HepG2 (cell line): Measurements from ENCODE around the gene CFC1B.
"Not testable (repeated sequence)": the region's sequence is repeated elsewhere in the genome, so short reads cannot be mapped to it uniquely, and the experiment has no call there.

ENCODE experiments used
- FOXA1 ChIP-seq, 2 experiments: fragments of 450-650 bp in 1 of 2; sonication (generic) in 1 of 2; formaldehyde crosslinking in 1 of 2; IDR thresholded peaks; 2 replicates each; pipeline versions ENCODE4 v1.4.0 to v1.6.1; 2016 to 2020; ENCODE audit warnings: missing genetic modification reagents in 1 of 2
- FOXM1 ChIP-seq: sonication (generic); formaldehyde crosslinking; IDR thresholded peaks from 2 replicates; pipeline ENCODE4 v1.5.0; 2020; ENCODE audit warnings: missing genetic modification reagents
- HMGA1 ChIP-seq: sonication (generic); formaldehyde crosslinking; conservative IDR thresholded peaks from 2 replicates; pipeline ENCODE4 v1.4.0; 2020; ENCODE audit warnings: missing genetic modification reagents
- RFX1 ChIP-seq: fragments of 450-650 bp; IDR thresholded peaks from 2 replicates; pipeline ENCODE4 v1.6.1; 2017
- SMAD1 ChIP-seq: sonication (generic); formaldehyde crosslinking; IDR thresholded peaks from 2 replicates; pipeline ENCODE4 v1.4.0; 2020; ENCODE audit warnings: missing genetic modification reagents, low read depth, mild to moderate bottlenecking, borderline replicate concordance
- SP1 ChIP-seq, 2 experiments: fragments of 450-650 bp in 1 of 2; sonication (generic) in 1 of 2; formaldehyde crosslinking in 1 of 2; IDR thresholded peaks; 2 replicates each; pipeline versions ENCODE4 v1.4.0 to v1.6.1; 2016 to 2020; ENCODE audit warnings: missing genetic modification reagents in 1 of 2
- TARDBP ChIP-seq: sonication (generic); formaldehyde crosslinking; IDR thresholded peaks from 2 replicates; pipeline ENCODE4 v1.8.0; 2022; ENCODE audit warnings: mild to moderate bottlenecking, missing genetic modification reagents
- ZFP62 ChIP-seq: sonication (generic); formaldehyde crosslinking; IDR thresholded peaks from 2 replicates; pipeline ENCODE4 v1.4.0; 2020; ENCODE audit warnings: missing genetic modification reagents
- TF ChIP-seq, protein P1 (sequence below): sonication (generic); formaldehyde crosslinking; IDR thresholded peaks from 2 replicates; pipeline ENCODE4 v1.4.0; 2020; ENCODE audit warnings: missing genetic modification reagents
- TF ChIP-seq, protein P2 (sequence below): sonication (generic); formaldehyde crosslinking; IDR thresholded peaks from 2 replicates; pipeline ENCODE4 v1.5.0; 2020; ENCODE audit warnings: mild to moderate bottlenecking, missing genetic modification reagents, moderate library complexity
- TF ChIP-seq, protein P3 (sequence below), 2 experiments: IDR thresholded peaks; 2 replicates each; pipeline ENCODE4 v1.6.1; 2011 to 2012; ENCODE audit warnings: low read length in 2 of 2, borderline replicate concordance in 1 of 2, low read depth in 1 of 2, mild to moderate bottlenecking in 1 of 2, moderate library complexity in 1 of 2

DNA sequence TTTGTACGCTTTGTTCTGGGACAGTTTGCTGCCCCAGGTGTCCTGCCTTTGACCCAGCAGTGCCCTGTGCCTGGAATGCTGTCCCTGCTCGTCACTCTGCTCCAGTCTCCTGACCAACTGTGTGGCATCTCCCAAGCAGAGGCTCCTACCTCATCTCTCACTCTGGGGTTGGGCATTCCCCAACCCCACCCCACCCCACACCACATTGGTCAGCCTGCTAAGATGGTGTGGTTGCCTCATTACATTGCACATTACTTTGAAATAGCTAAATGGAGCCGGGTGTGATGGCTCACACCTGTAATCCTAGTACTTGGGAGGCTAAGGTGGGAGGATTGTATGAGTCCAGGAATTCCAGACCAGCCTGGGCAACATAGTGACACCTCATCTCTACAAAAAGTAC, 50.9 kb downstream of the CFC1B start:
- not testable (repeated sequence) for TF ChIP-seq FOXA1 (IDR thresholded peaks at IDR 0.05); FOXA1 (CRISPR knock-in tag; IDR thresholded peaks at IDR 0.05); ZFP62 (CRISPR knock-in tag); RFX1; SP1 (IDR thresholded peaks at IDR 0.05); SP1 (CRISPR knock-in tag; IDR thresholded peaks at IDR 0.05); FOXM1 (CRISPR knock-in tag); TARDBP; HMGA1; SMAD1 (CRISPR knock-in tag)
- TF ChIP-seq, protein P1, sequence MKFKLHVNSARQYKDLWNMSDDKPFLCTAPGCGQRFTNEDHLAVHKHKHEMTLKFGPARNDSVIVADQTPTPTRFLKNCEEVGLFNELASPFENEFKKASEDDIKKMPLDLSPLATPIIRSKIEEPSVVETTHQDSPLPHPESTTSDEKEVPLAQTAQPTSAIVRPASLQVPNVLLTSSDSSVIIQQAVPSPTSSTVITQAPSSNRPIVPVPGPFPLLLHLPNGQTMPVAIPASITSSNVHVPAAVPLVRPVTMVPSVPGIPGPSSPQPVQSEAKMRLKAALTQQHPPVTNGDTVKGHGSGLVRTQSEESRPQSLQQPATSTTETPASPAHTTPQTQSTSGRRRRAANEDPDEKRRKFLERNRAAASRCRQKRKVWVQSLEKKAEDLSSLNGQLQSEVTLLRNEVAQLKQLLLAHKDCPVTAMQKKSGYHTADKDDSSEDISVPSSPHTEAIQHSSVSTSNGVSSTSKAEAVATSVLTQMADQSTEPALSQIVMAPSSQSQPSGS: not testable (repeated sequence)
- TF ChIP-seq, protein P2, sequence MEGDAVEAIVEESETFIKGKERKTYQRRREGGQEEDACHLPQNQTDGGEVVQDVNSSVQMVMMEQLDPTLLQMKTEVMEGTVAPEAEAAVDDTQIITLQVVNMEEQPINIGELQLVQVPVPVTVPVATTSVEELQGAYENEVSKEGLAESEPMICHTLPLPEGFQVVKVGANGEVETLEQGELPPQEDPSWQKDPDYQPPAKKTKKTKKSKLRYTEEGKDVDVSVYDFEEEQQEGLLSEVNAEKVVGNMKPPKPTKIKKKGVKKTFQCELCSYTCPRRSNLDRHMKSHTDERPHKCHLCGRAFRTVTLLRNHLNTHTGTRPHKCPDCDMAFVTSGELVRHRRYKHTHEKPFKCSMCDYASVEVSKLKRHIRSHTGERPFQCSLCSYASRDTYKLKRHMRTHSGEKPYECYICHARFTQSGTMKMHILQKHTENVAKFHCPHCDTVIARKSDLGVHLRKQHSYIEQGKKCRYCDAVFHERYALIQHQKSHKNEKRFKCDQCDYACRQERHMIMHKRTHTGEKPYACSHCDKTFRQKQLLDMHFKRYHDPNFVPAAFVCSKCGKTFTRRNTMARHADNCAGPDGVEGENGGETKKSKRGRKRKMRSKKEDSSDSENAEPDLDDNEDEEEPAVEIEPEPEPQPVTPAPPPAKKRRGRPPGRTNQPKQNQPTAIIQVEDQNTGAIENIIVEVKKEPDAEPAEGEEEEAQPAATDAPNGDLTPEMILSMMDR (CRISPR knock-in tag): not testable (repeated sequence)
- TF ChIP-seq, protein P3, sequence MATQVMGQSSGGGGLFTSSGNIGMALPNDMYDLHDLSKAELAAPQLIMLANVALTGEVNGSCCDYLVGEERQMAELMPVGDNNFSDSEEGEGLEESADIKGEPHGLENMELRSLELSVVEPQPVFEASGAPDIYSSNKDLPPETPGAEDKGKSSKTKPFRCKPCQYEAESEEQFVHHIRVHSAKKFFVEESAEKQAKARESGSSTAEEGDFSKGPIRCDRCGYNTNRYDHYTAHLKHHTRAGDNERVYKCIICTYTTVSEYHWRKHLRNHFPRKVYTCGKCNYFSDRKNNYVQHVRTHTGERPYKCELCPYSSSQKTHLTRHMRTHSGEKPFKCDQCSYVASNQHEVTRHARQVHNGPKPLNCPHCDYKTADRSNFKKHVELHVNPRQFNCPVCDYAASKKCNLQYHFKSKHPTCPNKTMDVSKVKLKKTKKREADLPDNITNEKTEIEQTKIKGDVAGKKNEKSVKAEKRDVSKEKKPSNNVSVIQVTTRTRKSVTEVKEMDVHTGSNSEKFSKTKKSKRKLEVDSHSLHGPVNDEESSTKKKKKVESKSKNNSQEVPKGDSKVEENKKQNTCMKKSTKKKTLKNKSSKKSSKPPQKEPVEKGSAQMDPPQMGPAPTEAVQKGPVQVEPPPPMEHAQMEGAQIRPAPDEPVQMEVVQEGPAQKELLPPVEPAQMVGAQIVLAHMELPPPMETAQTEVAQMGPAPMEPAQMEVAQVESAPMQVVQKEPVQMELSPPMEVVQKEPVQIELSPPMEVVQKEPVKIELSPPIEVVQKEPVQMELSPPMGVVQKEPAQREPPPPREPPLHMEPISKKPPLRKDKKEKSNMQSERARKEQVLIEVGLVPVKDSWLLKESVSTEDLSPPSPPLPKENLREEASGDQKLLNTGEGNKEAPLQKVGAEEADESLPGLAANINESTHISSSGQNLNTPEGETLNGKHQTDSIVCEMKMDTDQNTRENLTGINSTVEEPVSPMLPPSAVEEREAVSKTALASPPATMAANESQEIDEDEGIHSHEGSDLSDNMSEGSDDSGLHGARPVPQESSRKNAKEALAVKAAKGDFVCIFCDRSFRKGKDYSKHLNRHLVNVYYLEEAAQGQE (IDR thresholded peaks at IDR 0.05; ENCODE audit: borderline replicate concordance in 1 of 2, low read depth in 1 of 2, low read length in 2 of 2): not testable (repeated sequence)
